ENCODE data around the gene RNASE13.

DNA sequence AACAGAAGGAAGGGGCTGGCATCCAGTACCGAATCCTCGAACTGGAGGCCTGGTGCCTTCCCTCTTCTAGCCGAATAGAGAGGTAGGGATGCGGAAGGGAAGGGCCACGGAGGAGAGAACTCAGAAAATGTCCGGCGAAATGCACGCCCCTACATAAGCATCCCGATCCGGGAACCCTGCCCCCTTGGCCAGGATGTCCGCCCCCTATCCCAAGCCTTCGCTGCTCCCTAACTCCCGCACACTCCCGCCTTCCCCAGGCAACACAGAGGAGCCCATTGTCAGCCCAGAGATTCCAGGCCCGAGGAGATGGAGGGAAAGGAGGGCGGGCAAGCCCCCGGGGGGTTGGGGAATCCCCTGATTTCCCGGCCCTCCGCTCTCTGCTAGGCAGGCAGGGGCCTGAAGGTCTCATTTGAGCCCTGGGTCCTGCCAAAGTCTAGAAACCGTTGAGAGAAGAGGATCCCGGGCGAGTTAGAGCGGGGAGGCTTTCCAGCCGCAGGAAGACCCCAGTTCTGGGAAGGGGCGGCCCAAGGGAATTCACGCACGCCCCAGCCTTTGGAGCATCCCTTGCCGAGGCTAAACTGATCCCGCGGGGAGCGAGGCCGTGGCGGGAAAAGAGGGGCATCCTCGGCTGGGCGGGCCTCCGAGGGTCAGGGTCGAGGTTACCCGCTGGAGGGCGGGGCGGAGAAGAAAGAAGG lies 34.9 kb upstream of the RNASE13 start:
- no peak for TF ChIP-seq REST (IDR thresholded peaks at IDR 0.05; ENCODE audit: insufficient read depth in 1 of 2, low read depth in 2 of 2, low read length in 2 of 2)
- TF ChIP-seq TAF1 (IDR thresholded peaks at IDR 0.05; ENCODE audit: borderline replicate concordance, insufficient read depth, low read length): no peak
- TF ChIP-seq SIN3A (IDR thresholded peaks at IDR 0.05; ENCODE audit: borderline replicate concordance, insufficient read depth, low read length): no peak

All from PFSK-1 (cell line).